Right renal pelvis (tissue), 4 donors: ENCODE measurements around the gene RSBN1. TPM values are rescaled to one million over a fixed set of nuclear protein-coding genes. Genes with fewer than 3 reads are reported as not detected.
A peak's percentile ranks its signal among the peaks of the same experiment; 100 is the strongest.
"Not testable (repeated sequence)": the region's sequence is repeated elsewhere in the genome, so short reads cannot be mapped to it uniquely, and the experiment has no call there.

ENCODE experiments used
- DNase-seq, 4 donors: peaks; one replicate each; pipeline ENCODE4 v3.0.0-alpha.2; 2013; ENCODE audit warnings: low read depth in 4 of 4, low spot score in 3 of 4, missing footprints in 1 of 4
- polyA plus RNA-seq, 4 donors: library from polyadenylated mRNA; unstranded; fragments of 120-200 nt; gene quantifications; one replicate each; pipeline ENCODE4 v1.2.1, GENCODE V29; 2013; ENCODE audit not compliant: insufficient read length in 4 of 4

Gene RSBN1
- polyA plus RNA-seq, 4 donors = 24.1 to 32.5 (median 27.7) TPM

GRCh38 chr1:113783254-113784103, 28.8 kb downstream of the RSBN1 start:
- DNase-seq = no peak

- no peak for DNase-seq
Measured at GRCh38 chr1:113782406-113782805, 29.9 kb downstream of the RSBN1 start.

- DNase-seq = no peak
Measured at GRCh38 chr1:113780374-113781146, 31.7 kb downstream of the RSBN1 start.

DNA sequence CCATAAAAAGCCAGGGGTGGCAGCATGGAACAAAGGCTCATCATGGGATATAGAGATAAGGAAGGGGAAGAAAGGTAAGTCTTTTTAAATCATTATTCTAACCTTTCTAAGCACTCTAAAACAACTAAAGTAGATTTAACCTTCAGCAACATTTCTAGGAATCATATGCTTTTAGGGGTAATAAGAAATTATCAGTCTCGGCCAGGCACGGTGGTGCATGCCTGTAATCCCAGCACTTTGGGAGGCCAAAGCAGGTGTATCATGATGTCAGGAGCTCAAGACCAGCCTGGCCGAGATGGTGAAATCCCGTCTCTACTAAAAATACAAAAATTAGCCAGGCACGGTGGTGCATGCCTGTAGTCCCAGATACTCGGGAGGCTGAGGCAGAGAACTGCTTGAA, 32.7 kb downstream of the RSBN1 start:
- DNase-seq = no peak

DNA sequence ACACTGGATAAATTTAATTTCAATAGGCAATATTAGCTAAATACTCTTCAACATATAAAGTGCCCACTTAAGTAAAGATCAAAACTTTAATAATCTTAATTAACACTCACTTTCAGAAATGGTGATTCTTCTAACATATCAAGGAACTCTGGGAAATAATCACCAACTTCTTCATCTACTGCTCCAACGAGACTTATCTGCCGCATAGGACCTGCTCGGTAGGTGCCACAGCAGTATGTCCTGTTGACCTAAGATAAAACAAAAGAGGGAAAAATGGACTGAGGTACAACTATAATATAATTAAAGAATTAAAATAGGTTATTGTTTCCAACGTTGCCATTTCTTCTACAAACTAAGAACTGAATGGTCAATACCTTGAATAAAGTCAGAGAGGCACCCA, 34.7 kb downstream of the RSBN1 start:
- DNase-seq = no peak

GRCh38 chr1:113770031-113770430, 42.2 kb downstream of the RSBN1 start:
- no peak for DNase-seq

DNA sequence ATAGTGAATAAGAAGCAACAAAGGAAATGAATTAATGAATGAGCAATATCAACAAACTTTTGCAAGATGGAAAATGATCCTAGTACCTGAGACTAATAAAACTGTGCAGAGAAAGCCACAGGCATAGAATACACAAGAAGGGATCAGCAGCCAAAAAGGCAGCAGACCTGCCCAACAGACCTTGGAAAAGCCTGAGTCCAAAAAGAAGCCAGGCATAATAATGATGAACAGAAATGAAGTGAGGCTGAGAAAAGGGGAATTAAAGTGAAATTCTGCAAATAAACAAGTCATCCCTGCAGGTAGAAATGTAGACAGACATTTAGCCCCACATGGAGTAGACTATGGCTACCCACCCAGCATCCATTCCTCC, 42.7 kb downstream of the RSBN1 start:
- DNase-seq = no peak

DNA sequence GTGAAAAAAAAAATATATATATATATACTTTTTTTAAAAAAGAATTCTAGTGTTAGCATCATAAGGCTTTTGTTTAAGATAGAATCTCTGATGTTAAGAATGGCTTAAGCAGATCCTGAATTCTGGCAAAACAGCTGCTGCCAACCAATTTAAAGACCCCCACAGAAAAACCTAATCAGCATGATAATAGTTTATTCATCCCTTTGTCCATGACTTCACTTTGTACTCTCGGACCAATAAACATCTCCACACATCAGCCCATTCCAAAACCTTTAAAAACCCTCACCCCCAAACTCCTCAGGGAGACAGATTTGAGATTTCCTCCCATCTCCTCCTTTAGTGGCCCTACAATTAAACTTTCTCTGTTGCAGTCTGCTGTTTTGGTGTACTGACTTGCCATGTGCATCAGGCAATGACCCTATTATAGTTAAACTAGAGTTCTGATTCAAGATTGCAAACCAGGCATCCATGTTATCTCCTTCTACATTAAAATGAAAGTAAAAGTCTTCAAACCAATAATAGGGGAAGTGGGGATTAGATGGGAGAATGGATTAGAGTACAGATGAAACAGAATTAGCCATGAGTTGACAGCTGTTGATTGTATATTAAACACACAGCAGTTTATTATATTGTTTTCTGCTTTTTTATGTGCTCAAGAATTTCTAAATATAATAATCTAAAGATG, 43.2 kb downstream of the RSBN1 start:
- DNase-seq = no peak

GRCh38 chr1:113765306-113766230, 46.7 kb downstream of the RSBN1 start:
- no peak for DNase-seq

DNA sequence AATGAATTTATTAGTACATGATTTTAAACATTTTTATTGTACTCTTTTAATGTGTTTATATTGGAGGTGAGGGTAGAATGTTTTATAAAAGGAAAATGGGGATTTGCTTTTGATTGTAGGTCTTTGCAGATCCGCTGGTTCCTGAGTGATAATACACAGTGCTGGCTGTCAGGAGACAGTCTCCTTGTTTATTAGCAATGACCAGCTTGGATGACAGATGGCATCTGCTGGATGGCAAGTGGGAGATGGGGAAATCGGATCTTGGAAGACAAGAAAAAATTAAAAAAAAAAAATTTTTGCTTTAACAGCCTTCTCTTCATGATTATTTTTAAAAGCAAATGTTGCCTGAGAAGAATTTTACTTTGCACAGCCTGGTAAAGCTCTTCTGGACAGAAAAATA, 48.6 kb downstream of the RSBN1 start:
- no peak for DNase-seq

DNA sequence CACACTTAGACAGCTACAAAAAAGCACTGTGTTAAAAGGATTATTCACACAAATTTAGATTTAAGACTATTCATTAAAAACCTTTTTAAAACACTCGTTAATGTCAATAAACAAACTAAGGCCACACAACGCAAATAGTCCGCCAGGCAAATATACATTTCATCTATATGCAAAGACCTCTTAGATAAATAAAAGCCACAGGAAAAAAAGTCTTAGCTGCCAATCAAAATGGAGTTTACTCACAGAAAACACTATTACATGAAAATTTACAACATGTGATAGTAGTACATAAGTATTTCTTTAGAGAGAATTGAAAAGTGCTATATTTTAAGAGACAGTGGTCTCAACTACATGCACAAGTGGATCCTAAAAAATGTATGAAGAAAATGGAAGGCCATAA, 50.3 kb downstream of the RSBN1 start:
- no peak for DNase-seq

- DNase-seq = no peak
Measured at GRCh38 chr1:113760102-113761080, 51.9 kb downstream of the RSBN1 start.

GRCh38 chr1:113759333-113760101, 52.8 kb downstream of the RSBN1 start, which contains the start of gene PHTF1:
TSS of gene PHTF1 (minus strand) at chr1:113759486. CDS start at chr1:113758703, 783 bp downstream.
- DNase-seq = peak; percentile 38 to 69 (median 46)

DNA sequence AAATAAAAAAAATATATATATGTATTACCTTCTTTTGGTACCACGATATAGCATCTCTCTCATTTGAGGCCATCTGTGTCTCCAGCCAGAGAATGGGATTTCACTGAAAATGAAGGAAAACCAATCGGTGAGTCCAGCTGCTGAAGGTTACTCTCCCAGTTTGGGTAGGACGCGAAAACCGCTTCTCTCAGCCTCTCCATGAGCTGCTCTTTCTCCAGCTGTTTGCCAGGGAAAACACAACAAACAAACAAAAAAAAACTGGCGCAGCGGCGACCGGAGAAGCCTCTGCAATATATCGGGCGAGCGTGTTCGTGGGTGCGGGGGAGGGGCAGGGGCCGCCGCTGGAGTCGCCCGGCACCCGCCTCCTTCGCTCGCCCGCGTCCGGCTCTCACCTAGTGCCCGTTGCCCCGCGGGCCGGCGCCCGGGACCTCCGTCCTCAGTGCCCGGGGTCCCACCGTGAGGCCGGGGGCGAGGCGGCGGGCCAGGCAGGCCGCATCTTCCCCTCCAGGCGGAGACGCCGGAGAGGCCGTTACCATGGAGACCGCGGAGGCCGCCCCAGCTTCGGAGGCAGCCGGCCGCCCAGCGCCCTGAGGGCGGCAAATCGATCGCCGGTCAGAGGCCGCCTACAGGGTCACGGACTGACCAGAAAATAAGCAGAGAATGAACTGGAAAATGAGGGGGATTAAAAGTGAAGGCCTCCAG, 53.5 kb downstream of the RSBN1 start:
- DNase-seq = peak; percentile 28 to 58 (median 30)

- DNase-seq = no peak
Measured at GRCh38 chr1:113756461-113756860, 55.8 kb downstream of the RSBN1 start.

DNA sequence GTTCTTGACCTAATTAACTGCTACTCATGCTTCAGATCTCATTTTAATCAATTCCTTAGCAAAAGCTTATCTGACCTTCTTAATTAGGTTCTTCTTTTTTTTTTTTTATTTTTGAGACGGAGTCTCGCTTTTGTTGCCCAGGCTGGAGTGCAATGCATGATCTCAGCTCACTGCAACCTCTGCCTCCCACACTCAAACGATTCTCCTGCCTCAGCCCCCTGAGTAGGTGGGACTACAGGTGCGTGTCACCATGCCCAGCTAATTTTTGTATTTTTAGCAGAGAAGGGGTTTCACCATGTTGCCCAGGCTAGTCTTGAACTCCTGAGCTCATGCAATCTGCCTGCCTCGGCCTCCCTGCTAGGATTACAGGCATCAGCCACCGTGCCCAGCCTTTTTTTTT, 58.9 kb downstream of the RSBN1 start:
- DNase-seq = not testable (repeated sequence)

DNA sequence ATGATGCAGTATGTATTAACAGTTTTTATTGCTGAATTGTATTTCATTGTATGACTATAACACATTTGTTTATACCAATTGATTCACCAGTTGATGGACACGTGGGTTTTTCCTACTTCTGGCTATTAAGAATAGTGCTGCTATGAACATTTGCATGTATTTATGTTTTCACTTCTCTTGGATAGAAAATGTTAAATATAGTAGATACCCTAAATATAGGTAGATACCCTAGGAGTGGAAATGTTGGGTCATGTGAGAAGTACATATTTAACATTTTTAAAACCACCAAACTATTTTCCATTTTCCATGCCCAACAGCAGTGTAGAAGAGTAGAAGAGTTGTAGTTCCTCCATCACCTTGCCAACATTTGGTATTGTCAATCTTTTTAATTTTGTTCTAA, 60.8 kb downstream of the RSBN1 start:
- no peak for DNase-seq

DNA sequence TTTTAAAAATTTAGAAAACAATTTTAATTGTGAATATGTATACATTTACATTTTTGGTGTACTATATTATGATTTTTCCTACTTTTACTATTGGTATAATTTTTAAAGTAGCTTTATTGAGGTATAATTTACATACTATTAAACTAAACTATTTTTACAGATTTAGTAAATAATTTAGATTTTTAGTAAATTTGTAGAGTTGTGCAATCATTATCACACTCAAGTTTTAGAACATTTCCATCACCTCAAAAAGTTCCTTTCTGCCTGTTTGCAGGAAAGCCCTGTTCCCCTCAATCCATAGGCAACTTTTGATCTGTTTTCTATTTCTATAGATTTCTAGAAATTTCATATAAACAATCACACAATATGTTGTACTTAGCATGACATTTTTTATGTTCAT, 61.2 kb downstream of the RSBN1 start:
- no peak for DNase-seq
